HepG2 (cell line): ENCODE results near the gene RASSF4. TPM values are rescaled to one million over a fixed set of nuclear protein-coding genes. Genes with fewer than 3 reads are reported as not detected.

Experiments
- FOXK1 ChIP-seq: sonication (generic); formaldehyde crosslinking; IDR thresholded peaks from 2 replicates; pipeline ENCODE4 v1.4.0; 2020; ENCODE audit warnings: low read depth, missing genetic modification reagents, borderline replicate concordance
- GMEB1 ChIP-seq: sonication (generic); formaldehyde crosslinking; IDR thresholded peaks from 2 replicates; pipeline ENCODE4 v1.5.1; 2020; ENCODE audit warnings: missing genetic modification reagents, mild to moderate bottlenecking, borderline replicate concordance
- KDM4B ChIP-seq: sonication (generic); formaldehyde crosslinking; IDR thresholded peaks from 2 replicates; pipeline ENCODE4 v1.4.0; 2020; ENCODE audit warnings: missing genetic modification reagents
- KDM5B ChIP-seq: sonication (generic); formaldehyde crosslinking; IDR thresholded peaks from 2 replicates; pipeline ENCODE4 v1.4.0; 2020; ENCODE audit warnings: missing genetic modification reagents, mild to moderate bottlenecking, borderline replicate concordance
- MTF1 ChIP-seq: sonication (generic); formaldehyde crosslinking; IDR thresholded peaks from 2 replicates; pipeline ENCODE4 v1.5.0; 2020; ENCODE audit warnings: missing genetic modification reagents
- MXD3 ChIP-seq: IDR thresholded peaks from 2 replicates; pipeline ENCODE4 v1.6.1; 2016; ENCODE audit warnings: mild to moderate bottlenecking, missing biosample characterization, missing genetic modification reagents
- PBX3 ChIP-seq: sonication (generic); formaldehyde crosslinking; IDR thresholded peaks from 2 replicates; pipeline ENCODE4 v1.8.1; 2023; ENCODE audit warnings: missing genetic modification reagents, inconsistent platforms, borderline replicate concordance
- POGZ ChIP-seq: sonication (generic); formaldehyde crosslinking; IDR thresholded peaks from 2 replicates; pipeline ENCODE4 v1.4.0; 2020; ENCODE audit warnings: mild to moderate bottlenecking, missing genetic modification reagents
- THAP8 ChIP-seq: sonication (generic); formaldehyde crosslinking; IDR thresholded peaks from 2 replicates; pipeline ENCODE4 v1.5.1; 2020; ENCODE audit warnings: missing genetic modification reagents, mild to moderate bottlenecking, borderline replicate concordance
- ZFP36L2 ChIP-seq: sonication (generic); formaldehyde crosslinking; IDR thresholded peaks from 2 replicates; pipeline ENCODE4 v1.4.0; 2020; ENCODE audit warnings: missing genetic modification reagents
- ZFX ChIP-seq: sonication (generic); formaldehyde crosslinking; IDR thresholded peaks from 2 replicates; pipeline ENCODE4 v1.4.0; 2020; ENCODE audit warnings: mild to moderate bottlenecking, low read depth, missing genetic modification reagents, moderate library complexity
- ZNF552 ChIP-seq: sonication (generic); formaldehyde crosslinking; IDR thresholded peaks from 2 replicates; pipeline ENCODE4 v1.9.0; 2022; ENCODE audit warnings: missing genetic modification reagents, mild to moderate bottlenecking, borderline replicate concordance
- ZNF576 ChIP-seq: sonication (generic); formaldehyde crosslinking; IDR thresholded peaks from 2 replicates; pipeline ENCODE4 v1.4.0; 2020; ENCODE audit warnings: mild to moderate bottlenecking, missing genetic modification reagents
- ZNF790 ChIP-seq: sonication (generic); formaldehyde crosslinking; IDR thresholded peaks from 2 replicates; pipeline ENCODE4 v1.8.0; 2022; ENCODE audit warnings: missing genetic modification reagents, mild to moderate bottlenecking, borderline replicate concordance
- polyA plus RNA-seq, 8 experiments: library from polyadenylated mRNA; depleted of rRNA in 3 of 8; stranded (reverse) in 7 of 8; unstranded in 1 of 8; fragments of >200 nt; fragmentation: Illumina TruSeq in 4 of 8; extraction: Trizol in 4 of 8; gene quantifications; 2 replicates each; pipeline versions ENCODE4 v1.2.1 to v1.2.3, GENCODE V29; 2011 to 2016; ENCODE audit warnings: low read depth in 4 of 8, missing spikeins in 1 of 8, mixed read lengths in 1 of 8; ENCODE audit not compliant: insufficient read depth in 1 of 8
- total RNA-seq, 5 experiments: library from RNA; depleted of rRNA; stranded (reverse); fragments of >200 nt; fragmentation: Illumina TruSeq; extraction: Trizol; gene quantifications; 2 replicates each; pipeline ENCODE4 v1.2.3, GENCODE V29; 2016; ENCODE audit warnings: low read depth in 1 of 5
- TF ChIP-seq, protein P1 (sequence below): sonication (generic); formaldehyde crosslinking; IDR thresholded peaks from 2 replicates; pipeline ENCODE4 v1.5.0; 2020; ENCODE audit warnings: mild to moderate bottlenecking, missing genetic modification reagents
- TF ChIP-seq, protein P2 (sequence below): fragments of 450-650 bp; IDR thresholded peaks from 2 replicates; pipeline ENCODE4 v1.6.1; 2017; ENCODE audit warnings: mild to moderate bottlenecking
- TF ChIP-seq, protein P3 (sequence below): IDR thresholded peaks from 2 replicates; pipeline ENCODE4 v1.6.1; 2012; ENCODE audit warnings: low read depth, low read length, improper control_type of control experiment

The RASSF4 gene
- total and polyA plus RNA-seq, 2 of the 13 experiments (the other 11 are each of a cell fraction or from before 2014, with no cell fraction given), result 34.0 to 51.7 TPM

DNA sequence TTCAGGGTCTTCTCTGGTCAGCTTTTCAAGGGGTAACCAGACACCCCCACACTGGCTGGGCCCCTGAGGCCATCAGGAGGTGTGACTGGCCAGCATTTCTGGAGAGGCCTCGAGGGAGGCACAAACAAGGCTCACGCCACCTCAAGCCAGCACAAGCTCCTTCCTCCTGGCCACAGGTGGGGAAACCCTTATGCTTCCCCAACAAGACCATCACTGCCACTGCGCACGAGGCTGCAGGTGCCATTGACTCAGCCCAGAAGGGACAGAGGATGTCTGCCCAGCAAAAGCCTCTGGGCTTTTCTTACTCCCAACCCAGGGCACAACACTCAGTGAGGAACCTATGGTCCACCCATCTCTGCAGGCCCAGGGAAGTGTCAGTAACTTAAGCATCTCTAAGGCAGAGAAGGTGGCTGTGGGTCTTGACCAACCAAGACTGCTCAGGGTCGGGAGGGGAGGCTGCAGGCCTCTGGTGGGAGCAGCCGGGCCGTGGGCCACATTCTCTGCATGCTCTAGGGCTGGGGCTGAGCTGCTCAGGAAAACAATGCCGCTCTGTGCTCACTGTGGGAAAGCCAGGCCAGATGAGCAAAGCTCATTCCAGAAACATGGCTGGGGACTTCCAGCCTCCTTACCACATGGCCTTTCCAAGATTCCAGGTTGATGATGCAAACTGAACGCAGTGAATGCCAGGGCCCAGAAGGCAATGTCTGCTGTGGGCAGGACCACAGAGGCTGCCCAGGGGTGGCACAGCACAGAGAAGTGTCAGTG is 24.2 kb upstream of the RASSF4 start (continued):
- TF ChIP-seq, protein P1, sequence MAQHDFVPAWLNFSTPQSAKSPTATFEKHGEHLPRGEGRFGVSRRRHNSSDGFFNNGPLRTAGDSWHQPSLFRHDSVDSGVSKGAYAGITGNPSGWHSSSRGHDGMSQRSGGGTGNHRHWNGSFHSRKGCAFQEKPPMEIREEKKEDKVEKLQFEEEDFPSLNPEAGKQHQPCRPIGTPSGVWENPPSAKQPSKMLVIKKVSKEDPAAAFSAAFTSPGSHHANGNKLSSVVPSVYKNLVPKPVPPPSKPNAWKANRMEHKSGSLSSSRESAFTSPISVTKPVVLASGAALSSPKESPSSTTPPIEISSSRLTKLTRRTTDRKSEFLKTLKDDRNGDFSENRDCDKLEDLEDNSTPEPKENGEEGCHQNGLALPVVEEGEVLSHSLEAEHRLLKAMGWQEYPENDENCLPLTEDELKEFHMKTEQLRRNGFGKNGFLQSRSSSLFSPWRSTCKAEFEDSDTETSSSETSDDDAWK (CRISPR knock-in tag), result no peak
- peak; percentile 45; the same call in 1 of the 2 replicates for TF ChIP-seq ZNF790
- peak; percentile 88; the same call in 1 of the 2 replicates for TF ChIP-seq MXD3
- TF ChIP-seq PBX3 (CRISPR knock-in tag), result no peak
- TF ChIP-seq KDM4B (CRISPR knock-in tag), result no peak
- TF ChIP-seq, protein P2, sequence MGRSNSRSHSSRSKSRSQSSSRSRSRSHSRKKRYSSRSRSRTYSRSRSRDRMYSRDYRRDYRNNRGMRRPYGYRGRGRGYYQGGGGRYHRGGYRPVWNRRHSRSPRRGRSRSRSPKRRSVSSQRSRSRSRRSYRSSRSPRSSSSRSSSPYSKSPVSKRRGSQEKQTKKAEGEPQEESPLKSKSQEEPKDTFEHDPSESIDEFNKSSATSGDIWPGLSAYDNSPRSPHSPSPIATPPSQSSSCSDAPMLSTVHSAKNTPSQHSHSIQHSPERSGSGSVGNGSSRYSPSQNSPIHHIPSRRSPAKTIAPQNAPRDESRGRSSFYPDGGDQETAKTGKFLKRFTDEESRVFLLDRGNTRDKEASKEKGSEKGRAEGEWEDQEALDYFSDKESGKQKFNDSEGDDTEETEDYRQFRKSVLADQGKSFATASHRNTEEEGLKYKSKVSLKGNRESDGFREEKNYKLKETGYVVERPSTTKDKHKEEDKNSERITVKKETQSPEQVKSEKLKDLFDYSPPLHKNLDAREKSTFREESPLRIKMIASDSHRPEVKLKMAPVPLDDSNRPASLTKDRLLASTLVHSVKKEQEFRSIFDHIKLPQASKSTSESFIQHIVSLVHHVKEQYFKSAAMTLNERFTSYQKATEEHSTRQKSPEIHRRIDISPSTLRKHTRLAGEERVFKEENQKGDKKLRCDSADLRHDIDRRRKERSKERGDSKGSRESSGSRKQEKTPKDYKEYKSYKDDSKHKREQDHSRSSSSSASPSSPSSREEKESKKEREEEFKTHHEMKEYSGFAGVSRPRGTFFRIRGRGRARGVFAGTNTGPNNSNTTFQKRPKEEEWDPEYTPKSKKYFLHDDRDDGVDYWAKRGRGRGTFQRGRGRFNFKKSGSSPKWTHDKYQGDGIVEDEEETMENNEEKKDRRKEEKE, result no peak
- TF ChIP-seq GMEB1 (CRISPR knock-in tag), result no peak
- peak; percentile 96; the same call in 1 of the 2 replicates for TF ChIP-seq KDM5B (CRISPR knock-in tag)
- TF ChIP-seq THAP8 (CRISPR knock-in tag), result no peak
- peak; percentile 60; the same call in 1 of the 2 replicates for TF ChIP-seq MTF1 (CRISPR knock-in tag)
- TF ChIP-seq ZNF576 (CRISPR knock-in tag), result no peak
- peak; percentile 57; the same call in 1 of the 2 replicates for TF ChIP-seq POGZ
- no peak for TF ChIP-seq ZFP36L2
- TF ChIP-seq, protein P3, sequence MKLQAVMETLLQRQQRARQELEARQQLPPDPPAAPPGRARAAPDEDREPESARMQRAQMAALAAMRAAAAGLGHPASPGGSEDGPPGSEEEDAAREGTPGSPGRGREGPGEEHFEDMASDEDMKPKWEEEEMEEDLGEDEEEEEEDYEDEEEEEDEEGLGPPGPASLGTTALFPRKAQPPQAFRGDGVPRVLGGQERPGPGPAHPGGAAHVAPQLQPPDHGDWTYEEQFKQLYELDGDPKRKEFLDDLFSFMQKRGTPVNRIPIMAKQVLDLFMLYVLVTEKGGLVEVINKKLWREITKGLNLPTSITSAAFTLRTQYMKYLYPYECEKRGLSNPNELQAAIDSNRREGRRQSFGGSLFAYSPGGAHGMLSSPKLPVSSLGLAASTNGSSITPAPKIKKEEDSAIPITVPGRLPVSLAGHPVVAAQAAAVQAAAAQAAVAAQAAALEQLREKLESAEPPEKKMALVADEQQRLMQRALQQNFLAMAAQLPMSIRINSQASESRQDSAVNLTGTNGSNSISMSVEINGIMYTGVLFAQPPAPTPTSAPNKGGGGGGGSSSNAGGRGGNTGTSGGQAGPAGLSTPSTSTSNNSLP, result no peak
- peak; percentile 93 for TF ChIP-seq ZFX (CRISPR knock-in tag)
- TF ChIP-seq FOXK1 (CRISPR knock-in tag), result peak; percentile 53; the same call in 1 of the 2 replicates
- TF ChIP-seq ZNF552 (CRISPR knock-in tag), result 0 out of 2 replicates have a peak, but pooled peaks have one; percentile 67
